K562 (cell line): ENCODE measurements around the gene NXF1. TPM values are rescaled to one million over a fixed set of nuclear protein-coding genes. Genes with fewer than 3 reads are reported as not detected.

Experiments
- ATAC-seq: fragments of 200-7000 bp; cut with Tn5 transposase; 3 replicates; pipeline ENCODE4 v1.9.1; 2020; ENCODE audit warnings: moderate library complexity
- BruUV-seq: library from RNA; stranded (reverse); fragments of 400-500 nt; replicated peaks from 2 replicates; lab custom pipeline; 2021; lab: Mats Ljungman, UMichigan
- CTCF ChIA-PET: fragments of 300-600 bp; formaldehyde crosslinking; extraction: SDS; loops from one replicate; lab custom pipeline; 2021; ENCODE audit warnings: low intra/inter-chr PET ratio; lab: Yijun Ruan, JAX
- POLR2A ChIA-PET: fragments of 300-600, 350-650 bp; sonication (Branson Sonifier 250); formaldehyde crosslinking; extraction: SDS; loops from one replicate; lab custom pipeline; 2021; ENCODE audit warnings: antibody characterized with exemption, inconsistent platforms; lab: Yijun Ruan, JAX
- DNase-seq, 4 experiments: peaks; one replicate each; pipeline versions ENCODE4 v3.0.0 to v3.0.0-alpha.2; 2011 to 2018; ENCODE audit warnings: low spot score in 3 of 4, mixed read lengths in 3 of 4; ENCODE audit errors: extremely low read depth in 1 of 4
- FAIRE-seq: peaks from 2 replicates; lab custom pipeline; 2011; peaks lifted over from hg19 to GRCh38; lab: Jason Lieb, UNC
- H2AFZ ChIP-seq: 2 replicates; pipeline ENCODE4 v1.6.0; 2011; ENCODE audit warnings: low read depth, low read length, control low read depth, inconsistent platforms
- H3K27ac ChIP-seq: fragments of 200-600 bp; 3 replicates; pipeline ENCODE4 v1.8.0; 2011; ENCODE audit warnings: low read depth, mild to moderate bottlenecking, control low read depth, inconsistent platforms, low read length, moderate library complexity, mixed read lengths; ENCODE audit errors: extremely low read depth
- H3K27me3 ChIP-seq, 2 experiments: fragments of 300-600 bp in 1 of 2; 2 replicates in 1 of 2; 3 replicates in 1 of 2; pipeline versions ENCODE4 v1.6.0 to v1.8.0; 2011; ENCODE audit warnings: inconsistent platforms in 2 of 2, low read length in 2 of 2, mild to moderate bottlenecking in 1 of 2, mixed read lengths in 1 of 2, moderate library complexity in 1 of 2; ENCODE audit not compliant: control insufficient read depth in 2 of 2, insufficient read depth in 2 of 2
- H3K36me3 ChIP-seq: fragments of 300-600 bp; 3 replicates; pipeline ENCODE4 v1.8.0; 2011; ENCODE audit warnings: mild to moderate bottlenecking, low read length, inconsistent platforms; ENCODE audit not compliant: control insufficient read depth, insufficient read depth
- H3K4me1 ChIP-seq, 2 experiments: fragments of 200-600 bp in 1 of 2; replicated peaks in 1 of 2; 2 replicates in 1 of 2; 3 replicates in 1 of 2; pipeline versions ENCODE4 v1.5.1 to v1.8.0; 2011; ENCODE audit warnings: inconsistent platforms in 2 of 2, low read length in 2 of 2, mild to moderate bottlenecking in 1 of 2, mixed read lengths in 1 of 2, moderate library complexity in 1 of 2; ENCODE audit not compliant: control insufficient read depth in 2 of 2, insufficient read depth in 2 of 2
- H3K4me2 ChIP-seq: 2 replicates; pipeline ENCODE4 v1.6.1; 2011; ENCODE audit warnings: low read length, control low read depth, inconsistent platforms, mixed read lengths; ENCODE audit not compliant: insufficient read depth
- H3K4me3 ChIP-seq: fragments of 200-600 bp; sonication (generic), shearing (Covaris generic); 2 replicates; pipeline ENCODE4 v1.5.1; 2016; ENCODE audit warnings: control low read depth, inconsistent platforms
- H3K79me2 ChIP-seq: fragments of 200-600 bp; 3 replicates; pipeline ENCODE4 v1.8.0; 2011; ENCODE audit warnings: low read length, inconsistent platforms; ENCODE audit not compliant: control insufficient read depth, insufficient read depth
- H3K9ac ChIP-seq, 2 experiments: 2 replicates each; pipeline versions ENCODE4 v1.6.0 to v1.6.1; 2011; ENCODE audit warnings: low read depth in 2 of 2, low read length in 2 of 2, control low read depth in 1 of 2, inconsistent platforms in 1 of 2, mild to moderate bottlenecking in 1 of 2, mixed read lengths in 1 of 2; ENCODE audit not compliant: insufficient read depth in 1 of 2
- H3K9me1 ChIP-seq: one replicate; pipeline ENCODE4 v1.6.0; 2011; ENCODE audit warnings: inconsistent platforms, mild to moderate bottlenecking, low read length, moderate library complexity; ENCODE audit not compliant: control insufficient read depth, insufficient read depth
- H3K9me3 ChIP-seq: replicated peaks from 2 replicates; pipeline ENCODE4 v1.5.1; 2011; ENCODE audit warnings: low read depth, low read length, inconsistent platforms; ENCODE audit not compliant: control insufficient read depth, insufficient read depth
- H4K20me1 ChIP-seq: replicated peaks from 2 replicates; pipeline ENCODE4 v1.6.1; 2011; ENCODE audit warnings: low read length, inconsistent platforms, mixed read lengths; ENCODE audit not compliant: control insufficient read depth, insufficient read depth
- ADNP ChIP-seq: fragments of 200-800 bp; sonication (Bioruptor generic); IDR thresholded peaks from 2 replicates; pipeline ENCODE4 v1.6.1; 2016; ENCODE audit warnings: missing genetic modification characterization, missing compliant biosample characterization
- CXXC5 ChIP-seq: fragments of 250-450 bp; sonication (Bioruptor Pico); IDR thresholded peaks from 2 replicates; pipeline ENCODE4 v1.8.0; 2022; ENCODE audit warnings: inconsistent platforms, mild to moderate bottlenecking, moderate library complexity
- ILK ChIP-seq: fragments of 450-650 bp; IDR thresholded peaks from 2 replicates; pipeline ENCODE4 v1.6.1; 2016; ENCODE audit warnings: missing genetic modification characterization, low read depth, mild to moderate bottlenecking, missing compliant biosample characterization, moderate library complexity, borderline replicate concordance
- MTA3 ChIP-seq: fragments of 450-650 bp; formaldehyde crosslinking; IDR thresholded peaks from 2 replicates; pipeline ENCODE4 v1.6.1; 2017; ENCODE audit warnings: mild to moderate bottlenecking, borderline replicate concordance
- PCBP1 ChIP-seq: fragments of 200-400 bp; formaldehyde crosslinking; IDR thresholded peaks from 2 replicates; pipeline ENCODE4 v1.6.1; 2018; ENCODE audit warnings: mild to moderate bottlenecking, low read depth, low read length; ENCODE audit not compliant: poor library complexity, severe bottlenecking
- PHB2 ChIP-seq: fragments of 450-650 bp; IDR thresholded peaks from 2 replicates; pipeline ENCODE4 v1.6.1; 2017; ENCODE audit warnings: low read depth
- RBFOX2 ChIP-seq: fragments of 200-400 bp; formaldehyde crosslinking; IDR thresholded peaks from 2 replicates; pipeline ENCODE4 v1.6.1; 2017; ENCODE audit warnings: low read depth, mild to moderate bottlenecking, low read length, moderate library complexity
- SLC30A9 ChIP-seq: fragments of 250-450 bp; sonication (Bioruptor Pico); IDR thresholded peaks from 2 replicates; pipeline ENCODE4 v1.8.0; 2022; ENCODE audit warnings: mild to moderate bottlenecking, moderate library complexity
- SPI1 ChIP-seq: IDR thresholded peaks from 2 replicates; pipeline ENCODE4 v1.6.1; 2011; ENCODE audit warnings: low read depth, low read length, control low read depth, borderline replicate concordance
- in situ Hi-C: fragments of 300-500 bp; cut with MboI; formaldehyde crosslinking; loops from 4 replicates; pipeline ENCODE4 v1.15.0; 2018; ENCODE audit warnings: inconsistent platforms, mixed read lengths
- intact Hi-C: fragments of 100-400 bp; cut with micrococcal nuclease; formaldehyde crosslinking; loops from 2 replicates; pipeline ENCODE4 v1.14.2; 2022
- polyA plus RNA-seq, 8 experiments: library from polyadenylated mRNA; depleted of rRNA in 4 of 8; stranded (reverse) in 5 of 8; unstranded in 3 of 8; fragments of >200 nt; fragmentation: Nextera tagmentation in 2 of 8; fragmentation: Illumina TruSeq in 1 of 8; extraction: Ambion mirVana in 2 of 8; extraction: Trizol in 1 of 8; gene quantifications; 2 replicates each; pipeline versions ENCODE4 v1.2.1 to v1.2.3, GENCODE V29; 2011 to 2014; ENCODE audit warnings: inconsistent platforms in 1 of 8, missing spikeins in 1 of 8
- total RNA-seq, 7 experiments: library from RNA; depleted of rRNA in 6 of 7; stranded (reverse); fragments of >200 nt in 6 of 7; fragmentation: Illumina TruSeq in 2 of 7; extraction: Trizol in 2 of 7; gene quantifications; 2 replicates each; pipeline versions ENCODE4 v1.2.1 to v1.2.3, GENCODE V29; 2011 to 2021; ENCODE audit warnings: low replicate concordance in 1 of 7
- TF ChIP-seq, protein P1 (sequence below): sonication (generic); formaldehyde crosslinking; IDR thresholded peaks from 2 replicates; pipeline ENCODE4 v1.8.1; 2023; ENCODE audit warnings: missing genetic modification reagents, mild to moderate bottlenecking, borderline replicate concordance
- TF ChIP-seq, protein P2 (sequence below): fragments of 250-450 bp; sonication (Bioruptor Pico); IDR thresholded peaks from 2 replicates; pipeline ENCODE4 v1.4.0; 2020; ENCODE audit warnings: mild to moderate bottlenecking, moderate library complexity

Gene NXF1
- total and polyA plus RNA-seq, 9 of the 15 experiments (the other 6 are each of a cell fraction or from before 2014, with no cell fraction given): 18.1 to 98.3 (median 35.8) TPM

DNA sequence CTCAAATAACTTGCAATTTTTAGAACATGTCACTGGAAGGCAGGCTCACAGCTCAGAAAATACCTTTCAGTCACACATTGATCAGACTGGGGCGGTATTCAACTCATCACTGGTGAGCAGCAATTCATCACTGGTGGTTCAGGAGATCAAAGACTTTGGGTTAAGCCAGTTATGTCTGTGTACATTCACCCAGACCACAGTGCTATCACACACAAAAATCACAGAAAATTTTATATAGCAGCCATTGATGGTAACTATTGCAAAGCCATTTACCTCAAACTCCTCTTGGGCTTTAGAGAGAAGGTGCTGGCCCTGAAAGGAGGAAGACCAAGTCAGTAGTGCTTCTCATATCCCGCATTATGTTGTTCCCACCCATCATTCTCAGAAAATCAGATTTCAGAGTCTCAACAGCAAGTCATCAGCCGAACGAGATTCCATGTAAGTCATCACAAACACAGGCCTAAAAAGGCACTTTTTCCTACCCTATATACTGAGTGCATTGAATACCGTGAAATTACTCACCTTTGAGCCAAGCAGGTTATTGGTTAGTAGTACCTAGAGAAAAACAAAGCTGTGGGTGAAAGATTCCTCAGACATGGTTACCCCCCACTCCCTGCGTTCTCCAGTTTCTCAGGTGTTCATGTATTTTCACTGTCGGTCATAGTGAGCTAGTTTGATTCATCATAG lies 48.2 kb upstream of the NXF1 start (continued):
- TF ChIP-seq ILK (tag) (no peak), MTA3 (no peak), CXXC5 (CRISPR knock-in tag) (no peak), PHB2 (no peak), SLC30A9 (no peak), RBFOX2 (peak; percentile 12), ADNP (tag) (no peak)

GRCh38 chr11:62852523-62853188 lies 47.4 kb upstream of the NXF1 start:
- intact Hi-C loops: no loop called here
- peaks cover 44% of the 10 kb centered on the region for H4K20me1 ChIP-seq
- peak overlapping the region; percentile 74 for H3K4me3 ChIP-seq
- TF ChIP-seq, protein P1, sequence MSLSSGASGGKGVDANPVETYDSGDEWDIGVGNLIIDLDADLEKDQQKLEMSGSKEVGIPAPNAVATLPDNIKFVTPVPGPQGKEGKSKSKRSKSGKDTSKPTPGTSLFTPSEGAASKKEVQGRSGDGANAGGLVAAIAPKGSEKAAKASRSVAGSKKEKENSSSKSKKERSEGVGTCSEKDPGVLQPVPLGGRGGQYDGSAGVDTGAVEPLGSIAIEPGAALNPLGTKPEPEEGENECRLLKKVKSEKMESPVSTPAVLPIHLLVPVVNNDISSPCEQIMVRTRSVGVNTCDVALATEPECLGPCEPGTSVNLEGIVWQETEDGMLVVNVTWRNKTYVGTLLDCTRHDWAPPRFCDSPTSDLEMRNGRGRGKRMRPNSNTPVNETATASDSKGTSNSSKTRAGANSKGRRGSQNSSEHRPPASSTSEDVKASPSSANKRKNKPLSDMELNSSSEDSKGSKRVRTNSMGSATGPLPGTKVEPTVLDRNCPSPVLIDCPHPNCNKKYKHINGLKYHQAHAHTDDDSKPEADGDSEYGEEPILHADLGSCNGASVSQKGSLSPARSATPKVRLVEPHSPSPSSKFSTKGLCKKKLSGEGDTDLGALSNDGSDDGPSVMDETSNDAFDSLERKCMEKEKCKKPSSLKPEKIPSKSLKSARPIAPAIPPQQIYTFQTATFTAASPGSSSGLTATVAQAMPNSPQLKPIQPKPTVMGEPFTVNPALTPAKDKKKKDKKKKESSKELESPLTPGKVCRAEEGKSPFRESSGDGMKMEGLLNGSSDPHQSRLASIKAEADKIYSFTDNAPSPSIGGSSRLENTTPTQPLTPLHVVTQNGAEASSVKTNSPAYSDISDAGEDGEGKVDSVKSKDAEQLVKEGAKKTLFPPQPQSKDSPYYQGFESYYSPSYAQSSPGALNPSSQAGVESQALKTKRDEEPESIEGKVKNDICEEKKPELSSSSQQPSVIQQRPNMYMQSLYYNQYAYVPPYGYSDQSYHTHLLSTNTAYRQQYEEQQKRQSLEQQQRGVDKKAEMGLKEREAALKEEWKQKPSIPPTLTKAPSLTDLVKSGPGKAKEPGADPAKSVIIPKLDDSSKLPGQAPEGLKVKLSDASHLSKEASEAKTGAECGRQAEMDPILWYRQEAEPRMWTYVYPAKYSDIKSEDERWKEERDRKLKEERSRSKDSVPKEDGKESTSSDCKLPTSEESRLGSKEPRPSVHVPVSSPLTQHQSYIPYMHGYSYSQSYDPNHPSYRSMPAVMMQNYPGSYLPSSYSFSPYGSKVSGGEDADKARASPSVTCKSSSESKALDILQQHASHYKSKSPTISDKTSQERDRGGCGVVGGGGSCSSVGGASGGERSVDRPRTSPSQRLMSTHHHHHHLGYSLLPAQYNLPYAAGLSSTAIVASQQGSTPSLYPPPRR (CRISPR knock-in tag): no peak
- TF ChIP-seq PCBP1 (no peak), SPI1 (no peak)
- TF ChIP-seq, protein P2, sequence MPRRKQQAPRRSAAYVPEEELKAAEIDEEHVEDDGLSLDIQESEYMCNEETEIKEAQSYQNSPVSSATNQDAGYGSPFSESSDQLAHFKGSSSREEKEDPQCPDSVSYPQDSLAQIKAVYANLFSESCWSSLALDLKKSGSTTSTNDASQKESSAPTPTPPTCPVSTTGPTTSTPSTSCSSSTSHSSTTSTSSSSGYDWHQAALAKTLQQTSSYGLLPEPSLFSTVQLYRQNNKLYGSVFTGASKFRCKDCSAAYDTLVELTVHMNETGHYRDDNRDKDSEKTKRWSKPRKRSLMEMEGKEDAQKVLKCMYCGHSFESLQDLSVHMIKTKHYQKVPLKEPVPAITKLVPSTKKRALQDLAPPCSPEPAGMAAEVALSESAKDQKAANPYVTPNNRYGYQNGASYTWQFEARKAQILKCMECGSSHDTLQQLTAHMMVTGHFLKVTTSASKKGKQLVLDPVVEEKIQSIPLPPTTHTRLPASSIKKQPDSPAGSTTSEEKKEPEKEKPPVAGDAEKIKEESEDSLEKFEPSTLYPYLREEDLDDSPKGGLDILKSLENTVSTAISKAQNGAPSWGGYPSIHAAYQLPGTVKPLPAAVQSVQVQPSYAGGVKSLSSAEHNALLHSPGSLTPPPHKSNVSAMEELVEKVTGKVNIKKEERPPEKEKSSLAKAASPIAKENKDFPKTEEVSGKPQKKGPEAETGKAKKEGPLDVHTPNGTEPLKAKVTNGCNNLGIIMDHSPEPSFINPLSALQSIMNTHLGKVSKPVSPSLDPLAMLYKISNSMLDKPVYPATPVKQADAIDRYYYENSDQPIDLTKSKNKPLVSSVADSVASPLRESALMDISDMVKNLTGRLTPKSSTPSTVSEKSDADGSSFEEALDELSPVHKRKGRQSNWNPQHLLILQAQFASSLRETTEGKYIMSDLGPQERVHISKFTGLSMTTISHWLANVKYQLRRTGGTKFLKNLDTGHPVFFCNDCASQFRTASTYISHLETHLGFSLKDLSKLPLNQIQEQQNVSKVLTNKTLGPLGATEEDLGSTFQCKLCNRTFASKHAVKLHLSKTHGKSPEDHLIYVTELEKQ (CRISPR knock-in tag): no peak

More at GRCh38 chr11:62852523-62853188, 47.4 kb upstream of the NXF1 start:
- CTCF ChIA-PET: no interaction called here
- H3K27me3 ChIP-seq: no peaks in the 10 kb centered on the region
- H2AFZ ChIP-seq: no peak overlapping the region
- in situ Hi-C loops: loop anchor here (25.0 kb wide), 1 partner anchor 465 kb away; no protein-coding TSS in a partner anchor
- DNase-seq: peak in 1 of 4 experiments; percentile 14
- POLR2A ChIA-PET: interaction anchor here (0.6 to 10.0 kb wide), 15 partner anchors 7 to 261 kb away, joined by 3 to 403 read pairs (median 8); partner anchors contain the start of genes SLC3A2, STX5, TEX54 and TTC9C
- FAIRE-seq: no peak
- no peaks in the 10 kb centered on the region for H3K9me1 ChIP-seq
- BruUV-seq: no TSS peak
- peaks cover 62% of the 10 kb centered on the region for H3K79me2 ChIP-seq
- no peak for ATAC-seq
- peaks cover 0 to 14% of the 10 kb centered on the region in 2 experiments; a peak in 2 of 5 replicates for H3K4me1 ChIP-seq
- peak overlapping the region; percentile 92; the same call in 2 of the 3 replicates for H3K27ac ChIP-seq
- H3K9me3 ChIP-seq: no peaks in the 10 kb centered on the region
- peaks cover 46% of the 10 kb centered on the region for H3K36me3 ChIP-seq
- peak overlapping the region; percentile 92 to 96; a peak in 2 of 4 replicates for H3K9ac ChIP-seq
- H3K4me2 ChIP-seq: peak overlapping the region; percentile 99
